NK-92 (cell line): Measurements from ENCODE around the gene KRTAP10-3.
"Not testable (repeated sequence)": the region's sequence is repeated elsewhere in the genome, so short reads cannot be mapped to it uniquely, and the experiment has no call there.

Experiments
- DNase-seq: peaks from one replicate; lab custom pipeline; 2025; ENCODE audit not compliant: unreplicated experiment; lab: John Stamatoyannopoulos, UW

Gene KRTAP10-3, protein sequence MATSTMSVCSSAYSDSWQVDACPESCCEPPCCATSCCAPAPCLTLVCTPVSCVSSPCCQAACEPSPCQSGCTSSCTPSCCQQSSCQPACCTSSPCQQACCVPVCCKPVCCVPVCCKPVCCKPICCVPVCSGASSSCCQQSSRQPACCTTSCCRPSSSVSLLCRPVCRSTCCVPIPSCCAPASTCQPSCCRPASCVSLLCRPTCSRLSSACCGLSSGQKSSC

DNA sequence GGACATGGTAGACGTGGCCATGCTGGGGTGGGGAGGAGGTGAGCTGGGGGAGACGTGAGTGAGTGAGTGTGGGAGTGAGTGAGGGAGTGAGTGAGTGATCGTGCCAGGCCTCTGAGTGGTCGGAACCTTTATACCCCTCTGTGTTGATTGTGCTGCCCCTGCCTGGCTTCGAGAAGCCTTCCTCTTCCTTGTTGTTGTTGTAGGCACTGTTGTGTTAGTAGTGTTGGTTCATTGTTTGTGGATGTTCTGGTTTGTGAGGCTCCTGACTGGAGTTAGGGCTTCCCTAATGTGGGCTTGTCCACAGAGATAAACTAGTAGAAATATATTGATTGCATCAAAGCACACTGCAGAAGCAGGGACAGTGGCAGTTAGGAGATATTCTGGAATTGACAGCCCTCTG is at the start of gene KRTAP10-3:
Gene KRTAP10-3, minus strand, starts transcription at position 101 of the 400 bp plus-strand sequence. Its CDS starts 80 bp downstream, at position 21.
- no peak for DNase-seq

DNA sequence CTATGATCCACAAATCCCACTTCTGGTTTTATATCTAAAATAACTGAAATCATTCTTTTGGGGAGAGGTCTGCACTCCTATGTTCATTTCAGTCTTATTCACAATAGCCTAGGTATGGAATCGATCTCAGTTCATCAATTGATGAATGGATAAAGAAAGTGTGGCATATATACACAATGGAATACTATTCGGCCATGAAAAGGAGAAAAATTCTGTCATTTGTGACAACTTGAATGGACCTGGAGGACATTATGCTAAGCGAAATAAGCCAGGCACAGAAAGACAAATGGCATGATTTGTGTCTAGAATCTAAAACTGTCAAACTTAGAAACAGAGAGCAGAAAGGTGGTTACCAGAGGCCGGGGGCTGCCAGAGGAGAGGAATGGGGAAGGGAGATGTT is 47.9 kb upstream of the KRTAP10-3 start:
- DNase-seq, result no peak

DNA sequence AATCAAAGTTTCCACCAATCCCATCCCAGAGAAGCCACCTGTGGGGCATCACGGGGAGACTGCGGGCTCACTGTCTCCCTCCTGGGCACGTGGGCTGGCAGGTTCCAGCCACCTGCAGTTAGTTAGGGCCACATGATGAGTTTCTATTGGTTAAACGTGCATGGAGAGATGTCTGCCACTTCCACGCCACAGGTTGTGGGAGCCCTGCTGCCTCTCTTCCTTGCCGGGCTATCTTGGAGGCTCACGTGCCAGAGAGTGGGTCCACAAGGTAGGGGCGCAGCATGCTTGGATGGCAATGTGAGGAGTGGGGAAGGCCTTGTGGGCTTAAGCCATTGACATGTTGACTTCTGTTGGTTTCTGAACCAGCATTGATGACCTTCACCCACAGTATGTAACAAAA is 45.3 kb upstream of the KRTAP10-3 start:
- no peak for DNase-seq

DNA sequence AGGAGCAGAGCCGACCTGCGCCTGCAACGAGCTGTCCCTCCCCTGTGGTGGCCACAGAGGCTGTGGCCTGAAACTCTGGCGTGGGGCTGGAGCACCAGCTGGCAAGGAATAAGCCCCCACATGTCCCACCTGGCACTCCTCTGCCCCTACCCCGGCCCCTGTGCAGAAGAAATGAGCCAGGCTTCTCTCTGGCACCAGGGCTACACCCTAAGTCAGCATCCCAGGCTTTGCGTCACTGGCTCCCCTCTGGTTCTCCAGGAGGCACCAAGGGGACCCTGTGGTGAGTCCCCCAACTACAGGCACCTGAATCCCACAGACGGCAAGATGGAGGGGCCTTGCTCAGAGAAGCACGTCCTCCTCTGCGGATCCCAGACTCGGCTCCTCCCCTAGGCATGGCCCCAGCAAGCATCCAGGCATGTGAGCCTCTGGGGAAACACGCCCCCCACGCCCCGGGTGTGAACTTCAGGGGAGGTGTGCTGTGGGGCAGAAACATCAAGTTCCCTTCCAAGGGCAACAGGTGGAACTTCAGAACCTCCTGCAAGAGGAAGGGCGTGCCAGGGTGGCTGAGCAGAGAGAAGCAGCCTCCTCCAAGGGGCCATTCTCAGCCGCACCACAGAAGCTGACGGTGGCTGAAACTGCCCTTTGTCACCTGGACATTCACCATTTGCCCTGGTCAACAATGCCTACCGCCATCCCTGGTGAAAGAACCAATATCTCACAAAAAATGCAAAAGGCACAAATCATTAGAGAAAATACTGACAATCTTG is 44.7 kb upstream of the KRTAP10-3 start:
- DNase-seq, result no peak

DNA sequence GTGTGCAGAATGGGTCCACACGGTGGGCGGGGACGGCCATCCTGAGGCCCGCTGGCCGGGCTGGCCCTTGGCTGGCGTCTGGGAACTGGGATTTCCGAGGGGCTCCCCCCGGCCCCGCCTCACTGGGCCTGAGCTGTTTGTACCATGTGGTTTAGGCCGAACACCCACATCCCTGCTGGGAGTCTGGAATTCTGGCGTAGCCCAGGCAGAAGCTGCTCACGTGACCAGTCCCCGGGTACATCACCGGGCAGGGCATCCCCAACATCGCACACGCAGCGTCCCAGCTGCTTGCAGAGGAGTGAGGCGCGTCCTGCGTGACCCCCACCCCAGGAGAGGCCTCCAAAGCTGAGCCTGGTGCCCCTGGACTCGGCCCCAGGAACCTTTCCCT is 43.9 kb upstream of the KRTAP10-3 start:
- DNase-seq, result no peak

DNA sequence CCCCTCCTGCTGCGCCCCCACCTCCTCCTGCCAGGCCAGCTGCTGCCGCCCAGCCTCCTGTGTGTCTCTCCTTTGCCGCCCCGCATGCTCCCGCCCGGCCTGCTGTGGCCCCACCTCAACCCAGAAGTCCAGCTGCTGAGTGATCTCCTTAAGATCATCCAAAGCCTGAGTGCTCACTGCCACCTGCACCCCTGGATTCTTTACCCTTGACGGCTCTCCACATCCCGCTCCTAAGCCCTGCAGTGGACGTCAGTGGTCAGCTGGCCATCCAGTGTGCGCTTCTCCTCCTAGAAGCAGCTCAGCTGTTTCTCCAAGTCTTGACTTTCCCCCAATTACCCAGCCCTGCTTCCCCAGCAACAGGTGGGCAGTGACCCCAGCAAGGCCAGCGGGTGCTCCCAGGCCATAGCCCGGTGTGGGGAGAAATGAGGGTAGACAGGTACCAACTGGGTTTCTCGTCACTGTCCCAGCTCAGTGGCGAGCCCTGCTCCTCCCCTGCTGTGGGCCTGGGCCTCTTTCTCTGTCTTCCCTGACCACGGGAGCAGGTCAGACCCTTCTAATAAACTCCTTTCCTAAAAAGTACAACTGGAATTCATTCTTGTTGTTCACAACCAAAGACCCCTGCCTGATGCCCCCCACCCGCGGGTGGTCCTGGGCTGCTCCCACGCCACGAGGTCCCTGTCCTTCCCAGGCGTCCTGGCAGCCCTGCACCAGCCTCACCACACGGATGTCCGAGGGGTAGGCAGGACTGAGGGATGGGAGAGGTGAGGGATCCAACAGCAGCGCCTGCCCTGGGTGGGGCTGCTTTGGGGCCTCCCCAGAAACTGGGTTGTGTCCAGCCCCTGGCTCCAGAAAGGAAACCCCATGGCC is 43.2 kb upstream of the KRTAP10-3 start:
- DNase-seq, result no peak

DNA sequence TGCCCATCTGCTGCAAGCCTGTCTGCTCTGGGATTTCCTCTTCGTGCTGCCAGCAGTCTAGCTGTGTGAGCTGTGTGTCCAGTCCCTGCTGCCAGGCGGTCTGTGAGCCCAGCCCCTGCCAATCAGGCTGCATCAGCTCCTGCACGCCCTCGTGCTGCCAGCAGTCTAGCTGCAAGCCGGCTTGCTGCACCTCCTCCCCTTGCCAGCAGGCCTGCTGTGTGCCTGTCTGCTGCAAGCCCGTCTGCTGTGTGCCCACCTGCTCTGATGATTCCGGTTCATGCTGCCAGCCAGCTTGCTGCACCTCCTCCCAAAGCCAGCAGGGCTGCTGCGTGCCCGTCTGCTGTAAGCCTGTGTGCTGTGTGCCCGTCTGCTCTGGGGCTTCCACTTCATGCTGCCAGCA is 42.5 kb upstream of the KRTAP10-3 start:
- DNase-seq, result not testable (repeated sequence)

DNA sequence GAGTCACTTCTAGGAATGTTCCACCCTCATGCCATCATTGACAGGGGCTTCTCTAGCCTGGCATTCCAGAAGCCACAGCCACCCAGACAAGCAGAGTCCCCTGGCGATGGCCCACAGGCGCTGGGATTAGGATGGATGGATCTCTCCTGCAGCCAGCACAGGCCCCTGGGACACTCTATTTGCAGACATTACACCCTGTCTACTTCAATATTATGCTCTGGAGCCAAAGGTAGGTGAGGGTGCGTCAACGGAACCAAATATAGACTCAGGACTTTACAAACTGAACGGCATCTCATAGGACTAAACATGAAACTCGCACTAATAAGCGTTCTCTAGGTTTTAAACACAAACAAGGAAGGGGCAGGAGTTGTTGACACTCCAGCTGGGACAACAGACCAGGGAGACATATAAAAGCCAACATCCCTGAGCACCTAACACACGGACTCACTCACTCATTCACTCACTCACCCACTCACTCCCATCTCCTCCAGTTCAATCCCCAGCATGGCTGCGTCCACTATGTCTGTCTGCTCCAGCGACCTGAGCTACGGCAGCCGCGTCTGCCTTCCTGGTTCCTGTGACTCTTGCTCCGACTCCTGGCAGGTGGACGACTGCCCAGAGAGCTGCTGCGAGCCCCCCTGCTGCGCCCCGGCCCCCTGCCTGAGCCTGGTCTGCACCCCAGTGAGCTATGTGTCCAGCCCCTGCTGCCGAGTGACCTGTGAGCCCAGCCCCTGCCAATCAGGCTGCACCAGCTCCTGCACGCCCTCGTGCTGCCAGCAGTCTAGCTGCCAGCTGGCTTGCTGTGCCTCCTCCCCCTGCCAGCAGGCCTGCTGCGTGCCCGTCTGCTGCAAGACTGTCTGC is 41.8 kb upstream of the KRTAP10-3 start, which contains the start of gene KRTAP10-7:
Gene KRTAP10-7, plus strand, starts transcription at position 480 of the 861 bp plus-strand sequence. Its CDS starts 25 bp downstream, at position 505.
- not testable (repeated sequence) for DNase-seq

DNA sequence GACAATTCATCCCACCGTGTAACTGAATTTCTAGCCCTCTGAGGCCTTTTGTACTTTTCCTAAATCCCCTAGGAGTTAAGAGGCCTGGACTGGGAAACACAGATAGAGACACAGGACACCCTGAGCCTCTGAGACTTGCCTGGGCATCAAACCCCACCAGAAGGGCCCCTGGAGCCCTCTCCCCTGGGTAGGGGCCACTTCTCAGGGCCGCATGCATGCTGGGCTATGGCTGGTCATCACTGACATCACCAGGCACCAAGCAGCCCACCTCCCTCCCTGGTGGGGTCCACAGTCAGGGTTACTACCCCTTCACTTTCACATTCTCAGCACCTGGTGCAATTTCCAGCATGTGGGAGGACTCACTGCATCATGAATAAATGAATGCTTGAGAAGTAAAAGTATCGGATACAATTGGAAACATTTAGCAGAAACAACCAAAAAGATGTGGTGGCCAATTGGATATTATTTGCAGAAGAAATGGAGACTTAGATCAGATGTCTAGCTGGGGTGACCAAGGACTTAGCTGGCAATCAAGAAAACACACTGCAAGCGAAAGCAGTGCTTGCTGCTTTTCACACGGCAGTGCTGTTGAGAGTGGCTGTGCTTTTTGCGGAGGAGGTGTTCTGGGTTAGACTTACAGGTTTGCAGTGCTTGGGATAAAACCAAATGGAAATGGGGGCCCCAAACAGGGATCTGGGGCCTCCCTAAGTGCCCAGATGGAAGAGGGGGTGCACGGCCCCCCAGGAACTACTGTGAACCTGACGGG is 40.9 kb upstream of the KRTAP10-3 start:
- DNase-seq, result no peak

DNA sequence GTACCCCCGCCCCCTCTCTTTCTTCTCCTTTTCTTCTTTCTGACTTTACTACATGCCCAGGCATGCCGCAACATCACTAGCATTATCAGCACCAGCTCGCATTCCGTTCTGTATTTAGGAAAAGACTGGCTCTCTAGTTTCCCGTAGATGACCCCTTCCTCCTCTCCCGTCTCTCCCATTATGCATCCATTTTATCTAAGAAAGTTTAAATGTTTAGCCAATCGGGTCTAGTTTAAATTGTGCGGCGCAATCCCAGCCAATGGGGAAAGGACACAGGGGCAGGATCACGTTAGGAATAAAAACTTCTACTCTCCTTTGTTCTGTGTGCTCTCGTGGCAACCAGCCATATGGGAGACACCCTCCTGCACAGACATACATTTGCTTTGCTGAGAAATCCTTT is 39.5 kb upstream of the KRTAP10-3 start:
- DNase-seq, result no peak

DNA sequence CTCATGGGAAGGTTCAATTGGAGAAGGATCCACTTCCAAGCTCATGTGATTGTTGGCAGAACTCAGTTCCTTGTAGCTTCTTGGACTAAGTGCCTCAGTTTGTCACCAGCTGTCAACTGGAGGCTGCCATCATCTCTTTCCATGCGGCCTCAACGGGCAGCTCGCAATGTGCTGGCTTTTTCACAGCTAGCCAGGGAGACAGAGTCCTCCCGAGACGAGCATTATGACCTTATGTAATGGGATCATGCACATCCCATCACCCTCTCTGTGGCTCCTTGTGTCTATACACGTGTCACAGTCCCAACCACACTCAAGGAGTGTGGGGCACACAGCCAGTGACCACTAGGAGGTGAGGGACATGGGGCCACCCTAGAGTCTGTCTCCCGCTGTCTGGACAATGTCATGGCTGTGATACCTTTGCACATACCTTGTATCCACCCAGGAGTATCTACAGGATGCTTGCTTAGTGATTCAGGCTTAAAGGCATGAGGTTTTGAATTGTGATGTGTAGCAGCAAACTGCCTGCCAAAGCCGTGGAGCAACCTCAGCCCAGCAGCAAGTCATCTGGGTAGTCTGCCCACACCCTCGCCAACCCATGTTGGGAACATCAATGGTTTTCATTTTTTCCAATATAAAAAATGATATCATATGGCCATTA is 37.6 kb upstream of the KRTAP10-3 start:
- no peak for DNase-seq

DNA sequence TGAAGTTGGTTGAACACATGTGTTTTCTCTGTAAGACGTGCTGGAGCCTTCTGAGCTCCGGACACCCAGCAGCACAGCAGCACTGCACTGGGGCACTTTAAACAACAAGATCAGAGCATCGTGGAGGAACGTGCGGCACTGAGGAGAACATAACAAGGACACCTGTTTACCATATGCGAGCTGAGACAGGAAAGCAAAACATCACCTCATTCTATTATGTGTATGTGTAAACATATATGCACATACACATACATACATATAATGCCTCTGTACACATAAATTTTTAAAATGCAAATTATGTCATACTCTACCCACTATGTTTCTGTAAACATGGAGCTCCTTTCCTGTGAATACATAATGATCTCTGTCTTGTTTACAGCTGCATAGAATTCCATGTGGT is 36.9 kb upstream of the KRTAP10-3 start:
- DNase-seq, result no peak

DNA sequence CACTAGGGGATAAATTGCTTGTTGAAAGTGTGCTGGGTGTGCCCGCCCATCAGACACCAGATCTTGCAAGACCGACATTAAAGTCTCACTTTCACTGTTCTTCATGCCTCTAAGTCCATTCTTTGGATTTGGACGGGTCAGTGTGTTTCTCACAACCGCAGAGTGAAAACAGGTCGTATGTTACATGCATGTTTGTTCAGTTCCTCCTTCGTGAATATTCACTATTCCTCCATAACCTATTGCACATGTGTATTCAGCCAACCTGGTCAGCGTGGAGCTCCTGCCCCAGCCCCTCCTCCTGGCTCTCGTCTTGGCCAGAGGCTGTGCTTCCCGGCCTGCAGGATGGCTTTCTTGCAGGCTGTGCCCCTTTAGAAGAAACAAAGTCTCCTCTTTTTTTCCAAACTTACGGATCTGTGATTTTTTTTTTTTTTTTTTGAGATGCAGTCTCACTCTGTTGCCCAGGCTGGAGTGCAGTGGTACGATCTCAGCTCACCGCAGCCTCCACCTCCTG is 35.9 kb upstream of the KRTAP10-3 start:
- DNase-seq, result no peak

DNA sequence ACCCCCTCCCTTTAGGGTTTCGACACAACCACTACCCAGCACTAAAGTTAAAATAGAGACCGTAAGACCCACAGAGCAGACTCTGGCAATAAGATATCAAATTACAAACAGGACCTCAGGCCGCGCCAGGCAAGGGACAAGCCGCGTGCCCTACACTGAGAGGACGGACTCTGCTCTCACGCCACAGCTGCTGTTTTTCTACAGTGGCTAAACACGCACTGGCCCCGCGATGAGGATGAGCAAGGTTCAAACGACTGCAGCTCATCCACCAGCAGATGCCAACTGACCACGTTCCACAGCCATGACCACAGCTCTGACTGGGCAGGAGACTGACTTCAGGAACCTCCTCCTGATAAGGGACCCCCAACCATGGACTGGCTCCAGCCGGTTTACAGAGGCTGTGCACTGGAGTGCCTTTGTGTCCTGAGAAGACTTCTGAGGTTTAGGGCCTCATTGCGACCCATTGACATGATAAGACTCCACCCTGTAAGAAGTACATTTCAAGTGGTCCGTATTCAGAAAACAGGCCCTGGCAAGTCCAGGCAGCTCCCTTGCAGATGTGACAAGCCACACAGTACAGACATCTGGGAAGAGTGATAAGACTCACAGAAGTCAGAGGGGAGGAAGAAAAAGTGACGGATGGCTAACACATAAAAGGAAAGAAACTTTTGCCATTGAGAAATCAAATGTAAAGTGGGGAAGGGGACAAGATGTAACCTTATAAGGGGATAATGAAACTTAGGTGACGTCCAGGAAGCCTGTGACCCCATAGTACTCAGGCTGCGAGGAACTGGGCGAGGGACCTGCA is 35.2 kb upstream of the KRTAP10-3 start:
- no peak for DNase-seq

DNA sequence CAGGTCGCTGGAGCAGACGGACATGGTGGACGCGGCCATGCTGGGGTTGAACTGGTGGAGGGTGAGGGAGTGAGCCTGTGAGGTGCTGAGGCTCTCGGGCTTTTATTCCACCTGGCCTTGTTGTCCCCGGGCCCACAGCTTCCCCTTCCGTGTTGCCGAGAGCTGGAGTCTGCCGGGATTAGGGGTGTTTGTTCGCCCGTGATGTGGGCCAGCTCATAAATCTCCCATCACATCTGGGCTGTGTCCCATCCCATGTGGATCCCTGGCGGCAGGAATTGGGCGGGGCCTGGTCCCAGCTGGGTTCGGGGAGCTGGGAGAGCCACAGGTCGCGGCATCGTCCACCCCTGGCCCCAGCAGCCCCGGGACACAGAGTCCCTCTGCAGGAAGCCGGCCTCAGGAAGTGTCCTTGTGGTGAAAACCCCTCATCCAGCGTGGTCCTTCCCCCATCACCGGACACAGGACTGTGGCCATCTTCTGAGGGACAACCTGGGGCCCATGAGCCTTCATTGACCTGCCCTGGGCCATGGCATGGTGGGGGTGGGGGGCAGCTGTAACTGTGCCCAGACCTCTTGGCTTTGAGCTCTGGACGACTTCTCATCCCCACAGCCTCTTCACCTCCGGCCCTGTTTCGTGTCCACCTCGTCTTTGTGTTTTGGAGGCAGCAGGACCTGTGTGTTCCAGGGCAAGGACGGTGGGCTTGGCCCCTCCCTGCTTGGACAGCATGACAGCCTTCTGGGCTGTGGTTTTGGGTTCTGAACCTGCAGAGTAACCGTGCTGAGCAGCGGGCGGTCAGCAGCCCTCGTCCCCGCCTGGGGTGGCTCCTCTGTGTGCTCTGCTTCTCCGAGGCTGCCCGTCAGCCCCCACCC is 34.1 kb upstream of the KRTAP10-3 start, which contains the start of gene KRTAP10-6:
Gene KRTAP10-6, minus strand, starts transcription at position 60 of the 866 bp plus-strand sequence. Its CDS starts 21 bp downstream, at position 39.
- no peak for DNase-seq

DNA sequence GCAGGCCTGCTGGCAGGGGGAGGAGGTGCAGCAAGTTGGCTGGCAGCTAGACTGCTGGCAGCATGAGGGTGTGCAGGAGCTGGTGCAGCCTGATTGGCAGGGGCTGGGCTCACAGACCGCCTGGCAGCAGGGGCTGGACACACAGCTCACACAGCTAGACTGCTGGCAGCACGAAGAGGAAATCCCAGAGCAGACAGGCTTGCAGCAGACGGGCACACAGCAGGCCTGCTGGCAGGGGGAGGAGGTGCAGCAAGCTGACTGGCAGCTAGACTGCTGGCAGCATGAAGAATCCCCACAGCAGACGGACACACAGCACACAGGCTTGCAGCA is 33.2 kb upstream of the KRTAP10-3 start:
- DNase-seq, result not testable (repeated sequence)
